22Rv1 (cell line): ENCODE data around the gene FLVCR2.

Source experiments
- ZFX ChIP-seq: fragments of 450-650 bp; IDR thresholded peaks from 2 replicates; pipeline ENCODE4 v1.6.1; 2017; ENCODE audit warnings: antibody characterized with exemption, borderline replicate concordance
- TF ChIP-seq, protein P1 (sequence below): fragments of 450-650 bp; IDR thresholded peaks from 2 replicates; pipeline ENCODE4 v1.5.1; 2017; ENCODE audit warnings: mild to moderate bottlenecking

DNA sequence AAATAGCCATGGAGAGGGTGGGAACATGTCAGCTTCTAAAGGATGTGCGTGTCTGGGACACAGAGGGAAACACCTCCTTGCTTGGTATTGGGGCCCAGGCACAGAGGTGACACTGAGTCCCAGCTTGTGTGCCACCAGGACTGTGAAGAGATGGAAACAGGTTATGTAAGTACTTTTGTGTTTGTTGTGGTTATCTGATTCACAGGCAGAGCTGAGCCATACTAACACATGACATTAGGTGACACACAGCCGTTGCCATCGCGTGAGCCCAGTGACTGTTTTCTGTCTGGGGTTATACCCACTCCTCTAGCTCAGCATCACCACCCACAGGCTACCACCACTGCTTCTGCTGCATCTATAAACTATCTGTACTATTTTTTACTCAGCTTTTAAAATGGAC lies 12.1 kb upstream of the FLVCR2 start:
- TF ChIP-seq, protein P1, sequence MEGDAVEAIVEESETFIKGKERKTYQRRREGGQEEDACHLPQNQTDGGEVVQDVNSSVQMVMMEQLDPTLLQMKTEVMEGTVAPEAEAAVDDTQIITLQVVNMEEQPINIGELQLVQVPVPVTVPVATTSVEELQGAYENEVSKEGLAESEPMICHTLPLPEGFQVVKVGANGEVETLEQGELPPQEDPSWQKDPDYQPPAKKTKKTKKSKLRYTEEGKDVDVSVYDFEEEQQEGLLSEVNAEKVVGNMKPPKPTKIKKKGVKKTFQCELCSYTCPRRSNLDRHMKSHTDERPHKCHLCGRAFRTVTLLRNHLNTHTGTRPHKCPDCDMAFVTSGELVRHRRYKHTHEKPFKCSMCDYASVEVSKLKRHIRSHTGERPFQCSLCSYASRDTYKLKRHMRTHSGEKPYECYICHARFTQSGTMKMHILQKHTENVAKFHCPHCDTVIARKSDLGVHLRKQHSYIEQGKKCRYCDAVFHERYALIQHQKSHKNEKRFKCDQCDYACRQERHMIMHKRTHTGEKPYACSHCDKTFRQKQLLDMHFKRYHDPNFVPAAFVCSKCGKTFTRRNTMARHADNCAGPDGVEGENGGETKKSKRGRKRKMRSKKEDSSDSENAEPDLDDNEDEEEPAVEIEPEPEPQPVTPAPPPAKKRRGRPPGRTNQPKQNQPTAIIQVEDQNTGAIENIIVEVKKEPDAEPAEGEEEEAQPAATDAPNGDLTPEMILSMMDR = no peak
- no peak for TF ChIP-seq ZFX
